ENCODE results near the gene SAMM50.

SAMM50 gene

DNA sequence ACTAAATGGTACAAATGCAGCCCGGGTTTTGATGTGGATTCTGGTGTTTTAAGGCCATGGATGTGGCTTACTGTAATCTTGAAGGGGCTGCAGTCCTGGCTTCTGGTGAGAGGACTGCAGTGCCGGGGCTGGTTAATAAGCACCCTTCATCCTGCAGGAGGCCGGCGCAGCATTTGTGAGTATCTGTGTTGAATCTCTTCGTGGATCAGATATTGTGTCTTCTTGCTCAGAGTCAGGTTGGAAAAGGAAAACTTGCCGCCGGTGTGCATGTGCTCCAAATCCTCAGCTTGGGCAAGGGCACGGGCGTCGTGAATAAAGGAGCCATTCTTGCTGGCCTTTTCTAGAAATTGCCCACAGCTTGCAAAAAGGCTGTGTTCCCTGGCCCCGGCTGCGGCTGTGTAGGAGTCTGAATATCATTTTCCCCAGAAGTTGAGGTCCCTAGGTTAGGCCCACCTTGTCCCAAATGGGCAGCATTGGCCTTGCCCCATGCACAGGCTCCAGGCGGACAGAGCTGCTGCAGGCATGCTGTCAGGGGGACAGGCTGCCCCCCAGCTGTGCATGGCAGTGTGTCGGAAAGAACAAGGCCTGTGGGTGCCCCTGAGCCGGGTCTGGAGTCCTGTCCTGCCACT lies 39.9 kb downstream of the SAMM50 start:
- H4K8ac ChIP-seq (ENCODE audit: low read depth, low read length), result no peak overlapping the region
- H2BK120ac ChIP-seq (ENCODE audit: low read depth, low read length), result peak overlapping the region; percentile 68
- no peak overlapping the region for H3K4me2 ChIP-seq (ENCODE audit: insufficient read depth, low read length, poor library complexity, severe bottlenecking)
- peaks cover 35 to 93% of the 10 kb centered on the region in 2 donors for H3K36me3 ChIP-seq (replicated peaks in 1 of 2; ENCODE audit: control insufficient read depth in 2 of 2, insufficient read depth in 2 of 2, low read length in 2 of 2)
- no peak overlapping the region for H3K27ac ChIP-seq (replicated peaks; ENCODE audit: low read length)
- H3K14ac ChIP-seq (ENCODE audit: low read length), result no peak overlapping the region
- no peak overlapping the region for H2BK5ac ChIP-seq (ENCODE audit: low read length)
- H2AFZ ChIP-seq (ENCODE audit: low read length), result no peak overlapping the region
- peak overlapping the region; percentile 13 for H3K23ac ChIP-seq (ENCODE audit: low read depth, low read length, poor library complexity)
- no peak overlapping the region for H3K9ac ChIP-seq (ENCODE audit: low read depth, low read length, poor library complexity)
- no peak overlapping the region for H2BK12ac ChIP-seq (ENCODE audit: low read length)
- no peak overlapping the region for H3K4ac ChIP-seq (ENCODE audit: low read length)
- peak overlapping the region; percentile 29 for H3K18ac ChIP-seq (ENCODE audit: low read length)
- no peak overlapping the region for H3K4me3 ChIP-seq (ENCODE audit: low read length in 2 of 2)
- no CpG with 5 or more reads among the region's 15 CpGs for WGBS, 2 donors (ENCODE audit: extremely low coverage in 2 of 2, insufficient read length in 2 of 2, insufficient replicate concordance in 1 of 2)
- no peak for DNase-seq (ENCODE audit: low spot score)
- H3K27me3 ChIP-seq (ENCODE audit: control insufficient read depth in 3 of 3, insufficient read depth in 3 of 3, low read depth in 1 of 3, low read length in 3 of 3), result no peaks in the 10 kb centered on the region
- no peaks in the 10 kb centered on the region for H3K9me3 ChIP-seq (replicated peaks in 1 of 2; ENCODE audit: control insufficient read depth in 2 of 2, insufficient read depth in 1 of 2, low read depth in 1 of 2, low read length in 2 of 2)
- no peak overlapping the region for H2AK5ac ChIP-seq (ENCODE audit: low read depth, low read length)
- no peak overlapping the region for H4K91ac ChIP-seq (ENCODE audit: low read depth, low read length, poor library complexity)
- no peaks in the 10 kb centered on the region for H3K79me1 ChIP-seq (ENCODE audit: low read depth, low read length)
- no peaks in the 10 kb centered on the region for H3K4me1 ChIP-seq (ENCODE audit: control insufficient read depth in 2 of 2, insufficient read depth in 1 of 2, low read depth in 1 of 2, low read length in 2 of 2)
- H2BK15ac ChIP-seq (ENCODE audit: low read length), result no peak overlapping the region

- no peak overlapping the region for H2BK12ac ChIP-seq (ENCODE audit: low read length)
- no peak overlapping the region for H3K4ac ChIP-seq (ENCODE audit: low read length)
- no peaks in the 10 kb centered on the region for H3K79me1 ChIP-seq (ENCODE audit: low read depth, low read length)
- H2BK15ac ChIP-seq (ENCODE audit: low read length), result no peak overlapping the region
- H3K4me1 ChIP-seq (ENCODE audit: control insufficient read depth in 2 of 2, insufficient read depth in 1 of 2, low read depth in 1 of 2, low read length in 2 of 2), result no peaks in the 10 kb centered on the region
- H3K18ac ChIP-seq (ENCODE audit: low read length), result peak overlapping the region; percentile 32
- H3K4me2 ChIP-seq (ENCODE audit: insufficient read depth, low read length, poor library complexity, severe bottlenecking), result no peak overlapping the region
- no CpG with 5 or more reads among the region's 10 CpGs for WGBS, 2 donors (ENCODE audit: extremely low coverage in 2 of 2, insufficient read length in 2 of 2, insufficient replicate concordance in 1 of 2)
- no peak overlapping the region for H2BK120ac ChIP-seq (ENCODE audit: low read depth, low read length)
- H2AK5ac ChIP-seq (ENCODE audit: low read depth, low read length), result no peak overlapping the region
- no peak for DNase-seq (ENCODE audit: low spot score)
- H3K9ac ChIP-seq (ENCODE audit: low read depth, low read length, poor library complexity), result no peak overlapping the region
- peak overlapping the region; percentile 8 for H3K23ac ChIP-seq (ENCODE audit: low read depth, low read length, poor library complexity)
- H3K27me3 ChIP-seq (ENCODE audit: control insufficient read depth in 3 of 3, insufficient read depth in 3 of 3, low read depth in 1 of 3, low read length in 3 of 3), result no peaks in the 10 kb centered on the region
- no peak overlapping the region for H3K4me3 ChIP-seq (ENCODE audit: low read length in 2 of 2)
- H2AFZ ChIP-seq (ENCODE audit: low read length), result no peak overlapping the region
- no peaks in the 10 kb centered on the region for H3K9me3 ChIP-seq (replicated peaks in 1 of 2; ENCODE audit: control insufficient read depth in 2 of 2, insufficient read depth in 1 of 2, low read depth in 1 of 2, low read length in 2 of 2)
- H3K27ac ChIP-seq (replicated peaks; ENCODE audit: low read length), result no peak overlapping the region
- no peak overlapping the region for H4K8ac ChIP-seq (ENCODE audit: low read depth, low read length)
- no peak overlapping the region for H3K14ac ChIP-seq (ENCODE audit: low read length)
- H2BK5ac ChIP-seq (ENCODE audit: low read length), result no peak overlapping the region
- H3K36me3 ChIP-seq (replicated peaks in 1 of 2; ENCODE audit: control insufficient read depth in 2 of 2, insufficient read depth in 2 of 2, low read length in 2 of 2), result peaks cover 32 to 93% of the 10 kb centered on the region in 2 donors
- H4K91ac ChIP-seq (ENCODE audit: low read depth, low read length, poor library complexity), result no peak overlapping the region
These were observed 40.5 kb downstream of the SAMM50 start for GRCh38 chr22:43995798-43996169.

DNA sequence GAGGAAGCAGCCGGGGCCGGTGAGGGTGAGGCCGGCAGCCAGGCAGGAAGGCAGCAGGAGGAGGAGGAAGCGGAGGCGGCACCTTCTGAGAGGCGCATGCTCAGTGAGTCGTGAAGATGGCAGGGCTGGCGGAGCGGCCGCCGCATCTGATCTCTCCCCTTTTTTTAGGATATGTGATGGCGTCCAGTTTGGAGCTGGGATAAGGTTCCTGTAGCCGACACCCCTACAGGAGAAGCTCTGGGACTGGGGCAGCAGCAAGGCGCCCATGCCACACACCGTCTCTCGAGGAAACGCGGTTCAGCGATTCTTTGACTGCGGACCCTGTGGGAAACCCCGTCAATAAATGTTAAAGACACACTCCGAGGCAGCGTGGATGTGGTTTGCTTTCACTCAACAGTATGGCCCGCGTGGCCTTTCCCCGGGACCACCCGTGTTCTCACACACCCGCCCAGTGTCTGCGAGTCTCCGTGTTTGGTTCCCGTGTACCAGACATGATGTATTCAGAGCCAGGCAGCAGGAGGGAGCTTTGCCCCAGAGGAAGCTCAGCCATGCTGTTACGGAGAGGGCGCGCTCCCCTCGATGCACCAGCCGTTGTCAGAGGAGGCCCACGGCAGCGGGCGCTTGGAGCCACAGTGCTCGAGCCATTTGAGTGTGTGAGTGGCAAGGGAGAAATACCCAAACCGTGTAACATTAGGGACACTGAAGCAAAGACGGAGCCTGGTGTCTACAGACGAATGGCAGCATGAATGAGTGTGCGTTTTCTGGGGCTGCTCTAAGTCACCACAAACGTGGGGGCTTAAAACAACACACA lies 41.1 kb downstream of the SAMM50 start:
- Histone ChIP-seq H3K36me3 (replicated peaks in 1 of 2; ENCODE audit: control insufficient read depth in 2 of 2, insufficient read depth in 2 of 2, low read length in 2 of 2) (peaks cover 32 to 87% of the 10 kb centered on the region in 2 donors), H3K9me3 (replicated peaks in 1 of 2; ENCODE audit: control insufficient read depth in 2 of 2, insufficient read depth in 1 of 2, low read depth in 1 of 2, low read length in 2 of 2) (no peaks in the 10 kb centered on the region), H2BK15ac (ENCODE audit: low read length) (no peak overlapping the region), H4K8ac (ENCODE audit: low read depth, low read length) (no peak overlapping the region), H2BK120ac (ENCODE audit: low read depth, low read length) (no peak overlapping the region), H4K91ac (ENCODE audit: low read depth, low read length, poor library complexity) (no peak overlapping the region), H3K27ac (replicated peaks; ENCODE audit: low read length) (no peak overlapping the region), H3K4me2 (ENCODE audit: insufficient read depth, low read length, poor library complexity, severe bottlenecking) (no peak overlapping the region), H3K14ac (ENCODE audit: low read length) (no peak overlapping the region), H3K9ac (ENCODE audit: low read depth, low read length, poor library complexity) (peak overlapping the region; percentile 63), H3K4me1 (ENCODE audit: control insufficient read depth in 2 of 2, insufficient read depth in 1 of 2, low read depth in 1 of 2, low read length in 2 of 2) (no peaks in the 10 kb centered on the region), H3K18ac (ENCODE audit: low read length) (peak overlapping the region; percentile 32), H3K27me3 (ENCODE audit: control insufficient read depth in 3 of 3, insufficient read depth in 3 of 3, low read depth in 1 of 3, low read length in 3 of 3) (no peaks in the 10 kb centered on the region), H3K4ac (ENCODE audit: low read length) (no peak overlapping the region), H2BK5ac (ENCODE audit: low read length) (no peak overlapping the region), H3K23ac (ENCODE audit: low read depth, low read length, poor library complexity) (peak overlapping the region; percentile 8), H2AFZ (ENCODE audit: low read length) (no peak overlapping the region), H2AK5ac (ENCODE audit: low read depth, low read length) (no peak overlapping the region), H2BK12ac (ENCODE audit: low read length) (no peak overlapping the region), H3K4me3 (ENCODE audit: low read length in 2 of 2) (no peak overlapping the region), H3K79me1 (ENCODE audit: low read depth, low read length) (no peaks in the 10 kb centered on the region)
- no CpG with 5 or more reads among the region's 45 CpGs for WGBS, 2 donors (ENCODE audit: extremely low coverage in 2 of 2, insufficient read length in 2 of 2, insufficient replicate concordance in 1 of 2)
- DNase-seq (ENCODE audit: low spot score), result no peak

- no peak for DNase-seq (ENCODE audit: low spot score)
- H3K4ac ChIP-seq (ENCODE audit: low read length), result no peak overlapping the region
- WGBS, 2 donors (ENCODE audit: extremely low coverage in 2 of 2, insufficient read length in 2 of 2, insufficient replicate concordance in 1 of 2), result no CpG with 5 or more reads among the region's 8 CpGs
- no peak overlapping the region for H4K8ac ChIP-seq (ENCODE audit: low read depth, low read length)
- H2BK12ac ChIP-seq (ENCODE audit: low read length), result no peak overlapping the region
- H3K9me3 ChIP-seq (replicated peaks in 1 of 2; ENCODE audit: control insufficient read depth in 2 of 2, insufficient read depth in 1 of 2, low read depth in 1 of 2, low read length in 2 of 2), result no peaks in the 10 kb centered on the region
- H3K4me3 ChIP-seq (ENCODE audit: low read length in 2 of 2), result no peak overlapping the region
- H3K14ac ChIP-seq (ENCODE audit: low read length), result no peak overlapping the region
- no peak overlapping the region for H3K9ac ChIP-seq (ENCODE audit: low read depth, low read length, poor library complexity)
- H3K79me1 ChIP-seq (ENCODE audit: low read depth, low read length), result no peaks in the 10 kb centered on the region
- no peak overlapping the region for H3K4me2 ChIP-seq (ENCODE audit: insufficient read depth, low read length, poor library complexity, severe bottlenecking)
- H3K27me3 ChIP-seq (ENCODE audit: control insufficient read depth in 3 of 3, insufficient read depth in 3 of 3, low read depth in 1 of 3, low read length in 3 of 3), result no peaks in the 10 kb centered on the region
- peaks cover 28 to 82% of the 10 kb centered on the region in 2 donors for H3K36me3 ChIP-seq (replicated peaks in 1 of 2; ENCODE audit: control insufficient read depth in 2 of 2, insufficient read depth in 2 of 2, low read length in 2 of 2)
- H3K18ac ChIP-seq (ENCODE audit: low read length), result no peak overlapping the region
- H2AK5ac ChIP-seq (ENCODE audit: low read depth, low read length), result no peak overlapping the region
- no peak overlapping the region for H3K27ac ChIP-seq (replicated peaks; ENCODE audit: low read length)
- no peak overlapping the region for H2BK15ac ChIP-seq (ENCODE audit: low read length)
- no peak overlapping the region for H2BK5ac ChIP-seq (ENCODE audit: low read length)
- H4K91ac ChIP-seq (ENCODE audit: low read depth, low read length, poor library complexity), result no peak overlapping the region
- no peak overlapping the region for H3K23ac ChIP-seq (ENCODE audit: low read depth, low read length, poor library complexity)
- no peak overlapping the region for H2AFZ ChIP-seq (ENCODE audit: low read length)
- H3K4me1 ChIP-seq (ENCODE audit: control insufficient read depth in 2 of 2, insufficient read depth in 1 of 2, low read depth in 1 of 2, low read length in 2 of 2), result no peaks in the 10 kb centered on the region
- H2BK120ac ChIP-seq (ENCODE audit: low read depth, low read length), result no peak overlapping the region
These were observed 41.7 kb downstream of the SAMM50 start for GRCh38 chr22:43996981-43997265.
